Measurements from ENCODE around the gene ADPRS. TPM values are rescaled to one million over a fixed set of nuclear protein-coding genes. Genes with fewer than 3 reads are reported as not detected.

The ADPRS gene
- total RNA-seq, 1 experiment from 2014 or later: 27.8 TPM

GRCh38 chr1:36098650-36099365, 10.1 kb downstream of the ADPRS start:
- no peak for DNase-seq
- Histone ChIP-seq H3K4ac (ENCODE audit: low read depth, low read length) (no peak overlapping the region; the same call in 1 of the 2 replicates), H3K4me1 (ENCODE audit: insufficient read depth, low read length) (no peaks in the 10 kb centered on the region), H3K14ac (ENCODE audit: insufficient read depth, low read length) (no peak overlapping the region), H3K79me2 (ENCODE audit: insufficient read depth, low read length) (no peaks in the 10 kb centered on the region), H2BK15ac (ENCODE audit: low read depth, low read length) (no peak overlapping the region), H3K27ac (ENCODE audit: insufficient read length, low read depth, low read length) (no peak overlapping the region), H4K5ac (ENCODE audit: insufficient read length, low read depth, low read length) (no peak overlapping the region), H3K18ac (ENCODE audit: insufficient read length, low read depth, low read length) (no peak overlapping the region), H3K9me3 (ENCODE audit: control insufficient read depth, low read depth, low read length) (no peaks in the 10 kb centered on the region), H3T11ph (ENCODE audit: low read length) (no peak overlapping the region), H3K79me1 (ENCODE audit: insufficient read depth, low read depth, low read length, poor library complexity, severe bottlenecking) (no peaks in the 10 kb centered on the region), H4K8ac (replicated peaks; ENCODE audit: insufficient read length, low read depth, low read length) (no peak overlapping the region), H2BK5ac (ENCODE audit: insufficient read length, low read length) (no peak overlapping the region), H2BK120ac (ENCODE audit: low read depth, low read length, poor library complexity, severe bottlenecking) (no peak overlapping the region), H4K20me1 (ENCODE audit: control insufficient read depth, insufficient read depth, insufficient read length) (no peaks in the 10 kb centered on the region), H3K23ac (ENCODE audit: insufficient read length, low read depth, low read length) (no peak overlapping the region), H2AFZ (ENCODE audit: low read length) (no peak overlapping the region), H3K27me3 (ENCODE audit: insufficient read depth, low read length) (no peaks in the 10 kb centered on the region), H2AK5ac (ENCODE audit: insufficient read length, low read length) (no peak overlapping the region), H3K9ac (ENCODE audit: extremely low read depth, insufficient read length, low read length) (no peak overlapping the region), H3K56ac (ENCODE audit: insufficient read length, low read depth, low read length) (no peak overlapping the region), H3K23me2 (ENCODE audit: insufficient read length, low read depth, low read length, poor library complexity, severe bottlenecking) (no peaks in the 10 kb centered on the region), H2BK12ac (ENCODE audit: insufficient read length, low read depth, low read length) (no peak overlapping the region), H2BK20ac (ENCODE audit: low read depth, low read length, poor library complexity, severe bottlenecking) (no peak overlapping the region), H4K91ac (ENCODE audit: insufficient read length, low read depth, low read length) (no peak overlapping the region), H3K4me2 (ENCODE audit: insufficient read depth, insufficient read length, low read length) (no peak overlapping the region)
- no peak for TF ChIP-seq CTCF (conservative IDR thresholded peaks at IDR 0.05)
- no CpG with 5 or more reads among the region's 13 CpGs for WGBS (ENCODE audit: extremely low coverage, insufficient read length, low lambda C conversion rate)
- no peak overlapping the region for H3K4me3 Mint-ChIP-seq
- peaks cover 16 to 19% of the 10 kb centered on the region in 2 experiments for H3K4me1 Mint-ChIP-seq
- H3K27me3 Mint-ChIP-seq (ENCODE audit: low read depth): no peaks in the 10 kb centered on the region
- no peaks in the 10 kb centered on the region for H3K9me3 Mint-ChIP-seq
- H3K27ac Mint-ChIP-seq: no peak overlapping the region
- peaks cover 0 to 16% (median 8%) of the 10 kb centered on the region in 3 experiments; a peak in 4 of 7 replicates for H3K36me3 Mint-ChIP-seq (ENCODE audit: insufficient read depth in 1 of 3, low read depth in 3 of 3)
